ENCODE results near the gene GRB2. TPM values are rescaled to one million over a fixed set of nuclear protein-coding genes. Genes with fewer than 3 reads are reported as not detected.
A peak's percentile ranks its signal among the peaks of the same experiment; 100 is the strongest.
"Not testable (repeated sequence)": the region's sequence is repeated elsewhere in the genome, so short reads cannot be mapped to it uniquely, and the experiment has no call there.

Gene GRB2
- total RNA-seq, 3 donors from 2014 or later, result 97.8 to 116 (median 102) TPM

- H3K4me3 ChIP-seq, result no peak overlapping the region
- H3K36me3 ChIP-seq (ENCODE audit: low read depth), result no peaks in the 10 kb centered on the region
- ATAC-seq (no peak), DNase-seq (no peak)
- TF ChIP-seq CTCF (IDR thresholded peaks at IDR 0.05), result no peak
- H3K4me1 ChIP-seq (ENCODE audit: low read depth), result peaks cover 20% of the 10 kb centered on the region
- H3K9me3 ChIP-seq, result no peaks in the 10 kb centered on the region
- intact Hi-C loops (cut with DNase I, micrococcal nuclease), result no loop called here
These were observed 54.8 kb downstream of the GRB2 start for GRCh38 chr17:75350706-75351105.

- ATAC-seq (no peak), DNase-seq (no peak)
- TF ChIP-seq CTCF (IDR thresholded peaks at IDR 0.05), result no peak
- Histone ChIP-seq H3K4me1 (ENCODE audit: low read depth) (peaks cover 21% of the 10 kb centered on the region), H3K9me3 (no peaks in the 10 kb centered on the region), H3K4me3 (no peak overlapping the region), H3K36me3 (ENCODE audit: low read depth) (no peaks in the 10 kb centered on the region)
- intact Hi-C loops (cut with DNase I, micrococcal nuclease), result no loop called here
These were observed 55.4 kb downstream of the GRB2 start for GRCh38 chr17:75350029-75350428.

- intact Hi-C loops (cut with DNase I, micrococcal nuclease), result no loop called here
- ATAC-seq, result no peak
- no peak overlapping the region for H3K4me3 ChIP-seq
- no peak for DNase-seq
- peaks cover 24% of the 10 kb centered on the region for H3K4me1 ChIP-seq (ENCODE audit: low read depth)
- no peaks in the 10 kb centered on the region for H3K9me3 ChIP-seq
- no peaks in the 10 kb centered on the region for H3K36me3 ChIP-seq (ENCODE audit: low read depth)
- no peak for TF ChIP-seq CTCF (IDR thresholded peaks at IDR 0.05)
These were observed 55.9 kb downstream of the GRB2 start for GRCh38 chr17:75349589-75349988.

- Histone ChIP-seq H3K36me3 (ENCODE audit: low read depth) (no peaks in the 10 kb centered on the region), H3K4me3 (no peak overlapping the region), H3K9me3 (no peaks in the 10 kb centered on the region), H3K4me1 (ENCODE audit: low read depth) (peaks cover 24% of the 10 kb centered on the region)
- DNase-seq (no peak), ATAC-seq (no peak)
- intact Hi-C loops (cut with DNase I, micrococcal nuclease), result no loop called here
- TF ChIP-seq CTCF (IDR thresholded peaks at IDR 0.05), result no peak
These were observed 57.0 kb downstream of the GRB2 start for GRCh38 chr17:75348386-75349012.

GRCh38 chr17:75346906-75347305, 58.6 kb downstream of the GRB2 start:
- Histone ChIP-seq H3K4me3 (no peak overlapping the region), H3K36me3 (ENCODE audit: low read depth) (no peaks in the 10 kb centered on the region)

GRCh38 chr17:75346368-75346767, 59.1 kb downstream of the GRB2 start:
- H3K4me3 ChIP-seq, H3K9me3 ChIP-seq: not testable (repeated sequence)
- H3K4me1 ChIP-seq (ENCODE audit: low read depth), result peaks cover 24% of the 10 kb centered on the region

More at GRCh38 chr17:75346906-75347305, 58.6 kb downstream of the GRB2 start:
- ATAC-seq (peak; percentile 7), DNase-seq (no peak)
- intact Hi-C loops (cut with DNase I, micrococcal nuclease), result no loop called here
- TF ChIP-seq CTCF (IDR thresholded peaks at IDR 0.05), result no peak
- H3K4me1 ChIP-seq (ENCODE audit: low read depth), result peaks cover 24% of the 10 kb centered on the region
- no peaks in the 10 kb centered on the region for H3K9me3 ChIP-seq

More at GRCh38 chr17:75346368-75346767, 59.1 kb downstream of the GRB2 start:
- H3K36me3 ChIP-seq (ENCODE audit: low read depth); ATAC-seq; intact Hi-C loops (cut with DNase I, micrococcal nuclease); DNase-seq: not testable (repeated sequence)

Measured in mucosa of descending colon (tissue), 3 donors.